Vagina (tissue), 2 donors: ENCODE results near the gene FBXL22. TPM values are rescaled to one million over a fixed set of nuclear protein-coding genes. Genes with fewer than 3 reads are reported as not detected.
"Not testable (repeated sequence)": the region's sequence is repeated elsewhere in the genome, so short reads cannot be mapped to it uniquely, and the experiment has no call there.

ENCODE experiments used
- DNase-seq, 2 donors: peaks; one replicate each; pipeline ENCODE4 v3.0.0-alpha.2; 2017; ENCODE audit errors: extremely low spot score in 2 of 2
- H3K27ac ChIP-seq: fragments of 200-600 bp; sonication (generic); one replicate; pipeline ENCODE4 v1.5.1; 2019
- H3K27me3 ChIP-seq: fragments of 200-600 bp; sonication (generic); one replicate; pipeline ENCODE4 v1.5.1; 2019
- H3K36me3 ChIP-seq, 2 donors: fragments of 200-600 bp; sonication (generic); one replicate each; pipeline ENCODE4 v1.5.1; 2017 to 2019
- H3K4me1 ChIP-seq: fragments of 200-600 bp; sonication (generic); one replicate; pipeline ENCODE4 v1.5.1; 2019
- H3K4me3 ChIP-seq, 2 donors: fragments of 200-600 bp; sonication (generic); 1 replicate in 1 of 2; 2 replicates in 1 of 2; pipeline ENCODE4 v1.5.1; 2016 to 2019
- H3K9me3 ChIP-seq: fragments of 200-600 bp; sonication (generic); one replicate; pipeline ENCODE4 v1.5.1; 2019
- CTCF ChIP-seq, 3 experiments: fragments of 450-650 bp in 2 of 3; fragments of 200-600 bp in 1 of 3; sonication (generic) in 1 of 3; IDR thresholded peaks; one replicate each; pipeline ENCODE4 v1.5.1; 2017 to 2019; ENCODE audit warnings: antibody characterized with exemption in 3 of 3, mild to moderate bottlenecking in 2 of 3, moderate library complexity in 2 of 3
- POLR2A ChIP-seq, 2 donors: fragments of 450-650 bp; IDR thresholded peaks; one replicate each; pipeline ENCODE4 v1.6.1; 2017; ENCODE audit warnings: antibody characterized with exemption in 2 of 2, mild to moderate bottlenecking in 2 of 2, moderate library complexity in 2 of 2
- POLR2AphosphoS5 ChIP-seq, 2 donors: sonication (generic); formaldehyde crosslinking; IDR thresholded peaks; one replicate each; pipeline ENCODE4 v1.9.0; 2017; ENCODE audit warnings: antibody characterized with exemption in 2 of 2, mild to moderate bottlenecking in 2 of 2, low read depth in 1 of 2; ENCODE audit not compliant: insufficient read depth in 1 of 2
- intact Hi-C: fragments of 100-400 bp; cut with DNase I; formaldehyde crosslinking; loops from one replicate; pipeline ENCODE4 v1.15.1; 2023
- total RNA-seq: library from RNA; depleted of rRNA; stranded (reverse); fragments of >200 nt; gene quantifications from one replicate; pipeline ENCODE4 v1.2.3, GENCODE V29; 2016

The FBXL22 gene
- total RNA-seq, 1 donor from 2014 or later = 10.1 TPM

GRCh38 chr15:63610209-63610841 is 13.1 kb downstream of the FBXL22 start:
- Histone ChIP-seq H3K27ac (peak overlapping the region; percentile 64), H3K4me1 (peaks cover 29% of the 10 kb centered on the region), H3K9me3 (no peaks in the 10 kb centered on the region), H3K4me3 (no peak overlapping the region), H3K27me3 (no peaks in the 10 kb centered on the region), H3K36me3 (peaks cover 0 to 44% of the 10 kb centered on the region in 2 donors)
- intact Hi-C loops = no loop called here
- DNase-seq = no peak
- TF ChIP-seq POLR2AphosphoS5 (IDR thresholded peaks at IDR 0.05; ENCODE audit: insufficient read depth in 1 of 2, low read depth in 1 of 2) (peak; percentile 35 to 82), CTCF (IDR thresholded peaks at IDR 0.05) (peak; percentile 29 to 77 (median 51)), POLR2A (IDR thresholded peaks at IDR 0.05) (no peak)

- DNase-seq = no peak
- Histone ChIP-seq H3K36me3 (peaks cover 0 to 53% of the 10 kb centered on the region in 2 donors), H3K27ac (peak overlapping the region; percentile 64), H3K4me3 (no peak overlapping the region), H3K9me3 (no peaks in the 10 kb centered on the region), H3K27me3 (no peaks in the 10 kb centered on the region), H3K4me1 (peaks cover 21% of the 10 kb centered on the region)
- intact Hi-C loops = no loop called here
- TF ChIP-seq CTCF (IDR thresholded peaks at IDR 0.05) = no peak
- TF ChIP-seq POLR2A (IDR thresholded peaks at IDR 0.05) = no peak
- TF ChIP-seq POLR2AphosphoS5 (IDR thresholded peaks at IDR 0.05; ENCODE audit: insufficient read depth in 1 of 2, low read depth in 1 of 2) = no peak
These were observed 14.0 kb downstream of the FBXL22 start for GRCh38 chr15:63611177-63611576.

DNA sequence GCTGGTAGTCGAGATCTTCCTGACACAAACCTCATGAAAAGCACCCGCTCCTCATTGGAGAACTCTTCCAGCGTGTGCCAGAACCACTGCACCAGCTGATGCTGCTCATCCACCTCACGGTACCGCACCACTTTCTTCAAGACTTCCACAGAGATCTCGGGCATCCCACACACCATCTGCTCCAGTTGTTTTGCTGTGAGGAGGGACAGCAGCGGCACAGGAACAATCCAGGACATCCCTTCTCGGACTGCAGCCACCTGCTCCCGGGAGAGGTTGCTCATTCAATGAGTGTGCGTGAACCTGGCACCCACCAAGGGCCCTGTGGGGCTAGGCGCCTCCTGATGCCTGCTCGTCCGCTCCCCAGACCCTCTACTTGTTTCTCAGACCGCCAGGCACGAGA is 15.1 kb downstream of the FBXL22 start:
- Histone ChIP-seq H3K27me3 (no peaks in the 10 kb centered on the region), H3K4me3 (no peak overlapping the region), H3K9me3 (no peaks in the 10 kb centered on the region), H3K36me3 (peaks cover 0 to 59% of the 10 kb centered on the region in 2 donors), H3K27ac (no peak overlapping the region), H3K4me1 (peaks cover 20% of the 10 kb centered on the region)
- intact Hi-C loops = no loop called here
- no peak for DNase-seq
- TF ChIP-seq POLR2AphosphoS5 (IDR thresholded peaks at IDR 0.05; ENCODE audit: insufficient read depth in 1 of 2, low read depth in 1 of 2) (no peak), CTCF (IDR thresholded peaks at IDR 0.05) (no peak), POLR2A (IDR thresholded peaks at IDR 0.05) (no peak)

- Histone ChIP-seq H3K27me3 (no peaks in the 10 kb centered on the region), H3K36me3 (peaks cover 0 to 37% of the 10 kb centered on the region in 2 donors), H3K4me3 (no peak overlapping the region), H3K4me1 (peaks cover 8% of the 10 kb centered on the region), H3K9me3 (no peaks in the 10 kb centered on the region), H3K27ac (no peak overlapping the region)
- TF ChIP-seq CTCF (IDR thresholded peaks at IDR 0.05) (no peak), POLR2A (IDR thresholded peaks at IDR 0.05) (no peak), POLR2AphosphoS5 (IDR thresholded peaks at IDR 0.05; ENCODE audit: insufficient read depth in 1 of 2, low read depth in 1 of 2) (no peak)
- intact Hi-C loops = no loop called here
- no peak for DNase-seq
These were observed 18.7 kb downstream of the FBXL22 start for GRCh38 chr15:63615935-63616334.

DNA sequence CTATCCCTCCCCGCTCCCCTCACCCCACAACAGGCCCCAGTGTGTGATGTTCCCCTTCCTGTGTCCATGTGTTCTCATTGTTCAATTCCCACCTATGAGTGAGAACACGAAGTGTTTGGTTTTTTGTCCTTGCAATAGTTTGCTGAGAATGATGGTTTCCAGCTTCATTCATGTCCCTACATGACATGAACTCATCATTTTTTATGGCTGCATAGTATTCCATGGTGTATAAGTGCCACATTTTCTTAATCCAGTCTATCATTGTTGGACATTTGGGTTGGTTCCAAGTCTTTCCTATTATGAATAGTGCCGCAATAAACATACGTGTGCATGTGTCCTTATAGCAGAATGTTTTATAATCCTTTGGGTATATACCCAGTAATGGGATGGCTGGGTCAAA is 20.0 kb downstream of the FBXL22 start:
- H3K36me3 ChIP-seq = peaks cover 0 to 37% of the 10 kb centered on the region in 2 donors
- H3K27ac ChIP-seq, H3K27me3 ChIP-seq, intact Hi-C loops, H3K4me1 ChIP-seq, H3K4me3 ChIP-seq, H3K9me3 ChIP-seq, DNase-seq: not testable (repeated sequence)

GRCh38 chr15:63617627-63618026 is 20.4 kb downstream of the FBXL22 start:
- H3K36me3 ChIP-seq = peaks cover 0 to 38% of the 10 kb centered on the region in 2 donors
- H3K4me3 ChIP-seq, H3K4me1 ChIP-seq, DNase-seq, H3K27ac ChIP-seq, intact Hi-C loops, H3K9me3 ChIP-seq, H3K27me3 ChIP-seq: not testable (repeated sequence)

GRCh38 chr15:63620760-63621159 is 23.6 kb downstream of the FBXL22 start:
- H3K4me3 ChIP-seq, H3K9me3 ChIP-seq, intact Hi-C loops, H3K4me1 ChIP-seq, H3K27ac ChIP-seq, DNase-seq, H3K27me3 ChIP-seq: not testable (repeated sequence)
- peaks cover 0 to 52% of the 10 kb centered on the region in 2 donors for H3K36me3 ChIP-seq
